Measurements from ENCODE around the gene ZDHHC22. TPM values are rescaled to one million over a fixed set of nuclear protein-coding genes. Genes with fewer than 3 reads are reported as not detected.

Gene ZDHHC22
- polyA plus RNA-seq, 1 experiment, result not detected

GRCh38 chr14:77186911-77187648 is 45.5 kb upstream of the ZDHHC22 start:
- no peak for DNase-seq (ENCODE audit: low read depth, low spot score)
- H3K9me3 ChIP-seq (ENCODE audit: control insufficient read depth, insufficient read depth, low read length), result no peaks in the 10 kb centered on the region
- H3K27me3 ChIP-seq (ENCODE audit: control insufficient read depth, insufficient read depth, low read length), result peaks cover 20% of the 10 kb centered on the region
- no peak overlapping the region for H3K4me3 ChIP-seq (ENCODE audit: low read depth, low read length)
- ChIA-PET POLR2A (no interaction called here), CTCF (no interaction called here)
- TF ChIP-seq CTCF (IDR thresholded peaks at IDR 0.05; ENCODE audit: low read depth, low read length), result no peak
- H3K27ac ChIP-seq (ENCODE audit: low read depth, low read length), result no peak overlapping the region

- CTCF ChIA-PET, result no interaction called here
These were observed 43.5 kb upstream of the ZDHHC22 start for GRCh38 chr14:77185093-77185465.

GRCh38 chr14:77184396-77185092 is 43.0 kb upstream of the ZDHHC22 start:
- no peaks in the 10 kb centered on the region for H3K9me3 ChIP-seq (ENCODE audit: control insufficient read depth, insufficient read depth, low read length)
- POLR2A ChIA-PET, result no interaction called here
- no peak for DNase-seq (ENCODE audit: low read depth, low spot score)

More at GRCh38 chr14:77185093-77185465, 43.5 kb upstream of the ZDHHC22 start:
- Histone ChIP-seq H3K9me3 (ENCODE audit: control insufficient read depth, insufficient read depth, low read length) (no peaks in the 10 kb centered on the region), H3K4me3 (ENCODE audit: low read depth, low read length) (no peak overlapping the region), H3K27me3 (ENCODE audit: control insufficient read depth, insufficient read depth, low read length) (peaks cover 25% of the 10 kb centered on the region), H3K27ac (ENCODE audit: low read depth, low read length) (no peak overlapping the region)
- TF ChIP-seq CTCF (IDR thresholded peaks at IDR 0.05; ENCODE audit: low read depth, low read length), result no peak
- no peak for DNase-seq (ENCODE audit: low read depth, low spot score)
- POLR2A ChIA-PET, result no interaction called here

GRCh38 chr14:77183896-77184295 is 42.3 kb upstream of the ZDHHC22 start:
- Histone ChIP-seq H3K27ac (ENCODE audit: low read depth, low read length) (no peak overlapping the region), H3K4me3 (ENCODE audit: low read depth, low read length) (no peak overlapping the region), H3K27me3 (ENCODE audit: control insufficient read depth, insufficient read depth, low read length) (peaks cover 25% of the 10 kb centered on the region), H3K9me3 (ENCODE audit: control insufficient read depth, insufficient read depth, low read length) (no peaks in the 10 kb centered on the region)
- no peak for TF ChIP-seq CTCF (IDR thresholded peaks at IDR 0.05; ENCODE audit: low read depth, low read length)
- POLR2A ChIA-PET, result no interaction called here
- DNase-seq (ENCODE audit: low read depth, low spot score), result no peak
- CTCF ChIA-PET, result no interaction called here

More at GRCh38 chr14:77184396-77185092, 43.0 kb upstream of the ZDHHC22 start:
- Histone ChIP-seq H3K4me3 (ENCODE audit: low read depth, low read length) (no peak overlapping the region), H3K27ac (ENCODE audit: low read depth, low read length) (no peak overlapping the region), H3K27me3 (ENCODE audit: control insufficient read depth, insufficient read depth, low read length) (peaks cover 25% of the 10 kb centered on the region)
- TF ChIP-seq CTCF (IDR thresholded peaks at IDR 0.05; ENCODE audit: low read depth, low read length), result no peak
- CTCF ChIA-PET, result no interaction called here
